HEK293 (cell line): Measurements from ENCODE around the gene MAML2.

ENCODE experiments used
- CTCF ChIA-PET: fragments of 350-600 bp; formaldehyde crosslinking; extraction: SDS; loops from one replicate; lab custom pipeline; 2021; ENCODE audit warnings: antibody characterized with exemption; lab: Yijun Ruan, JAX
- POLR2A ChIA-PET: fragments of 300-600 bp; formaldehyde crosslinking; extraction: SDS; loops from one replicate; lab custom pipeline; 2020; ENCODE audit warnings: antibody characterized with exemption, inconsistent platforms; lab: Yijun Ruan, JAX
- H3K27ac ChIP-seq: fragments of 200-500 bp; sonication (Bioruptor generic); 2 replicates; pipeline ENCODE4 v1.5.1; 2014; ENCODE audit warnings: low read depth, low read length, control low read depth, inconsistent platforms; ENCODE audit errors: extremely low read depth
- H3K36me3 ChIP-seq, 2 experiments: fragments of 200-500 bp in 1 of 2; sonication (Bioruptor generic) in 1 of 2; 1 replicate in 1 of 2; 2 replicates in 1 of 2; pipeline ENCODE4 v1.5.1; 2014 to 2017; ENCODE audit warnings: inconsistent platforms in 2 of 2, low read length in 2 of 2; ENCODE audit not compliant: control insufficient read depth in 2 of 2, insufficient read depth in 1 of 2
- H3K4me1 ChIP-seq: fragments of 200-500 bp; sonication (Bioruptor generic); 2 replicates; pipeline ENCODE4 v1.5.1; 2014; ENCODE audit warnings: mild to moderate bottlenecking, low read length, inconsistent platforms; ENCODE audit not compliant: control insufficient read depth, insufficient read depth
- H3K4me3 ChIP-seq: 2 replicates; pipeline ENCODE4 v1.5.1; 2011; ENCODE audit warnings: low read depth, mild to moderate bottlenecking, control low read depth, low read length, moderate library complexity
- H3K9me3 ChIP-seq: fragments of 200-500 bp; sonication (Bioruptor generic); 2 replicates; pipeline ENCODE4 v1.5.1; 2014; ENCODE audit warnings: low read depth, low read length, inconsistent platforms; ENCODE audit not compliant: control insufficient read depth, insufficient read depth
- BCL6B ChIP-seq: fragments of 450-650 bp; formaldehyde crosslinking; IDR thresholded peaks from 2 replicates; pipeline ENCODE4 v1.5.1; 2017; ENCODE audit warnings: missing biosample characterization, missing genetic modification characterization
- HOXD13 ChIP-seq: sonication (generic); formaldehyde crosslinking; IDR thresholded peaks from 2 replicates; pipeline ENCODE4 v1.8.0; 2022; ENCODE audit warnings: missing genetic modification reagents, borderline replicate concordance
- INSM2 ChIP-seq: fragments of 450-650 bp; formaldehyde crosslinking; IDR thresholded peaks from 2 replicates; pipeline ENCODE4 v1.5.1; 2016; ENCODE audit warnings: missing biosample characterization, missing genetic modification characterization
- KLF7 ChIP-seq: fragments of 450-650 bp; formaldehyde crosslinking; IDR thresholded peaks from 2 replicates; pipeline ENCODE4 v1.5.1; 2016; ENCODE audit warnings: missing biosample characterization, missing genetic modification characterization, borderline replicate concordance
- KLF8 ChIP-seq: fragments of 450-650 bp; formaldehyde crosslinking; IDR thresholded peaks from 2 replicates; pipeline ENCODE4 v1.5.1; 2016; ENCODE audit warnings: missing biosample characterization, missing genetic modification characterization
- KLF9 ChIP-seq: fragments of 450-650 bp; formaldehyde crosslinking; IDR thresholded peaks from 2 replicates; pipeline ENCODE4 v1.5.1; 2016; ENCODE audit warnings: missing biosample characterization, missing genetic modification characterization, low read depth
- MZF1 ChIP-seq: fragments of 450-650 bp; formaldehyde crosslinking; IDR thresholded peaks from 2 replicates; pipeline ENCODE4 v1.5.1; 2017; ENCODE audit warnings: missing biosample characterization, missing genetic modification characterization, borderline replicate concordance
- TCF7L2 ChIP-seq: IDR thresholded peaks from 2 replicates; pipeline ENCODE4 v1.6.1; 2011; ENCODE audit warnings: low read depth, mild to moderate bottlenecking, inconsistent platforms, low read length, moderate library complexity, borderline replicate concordance
- ZFP37 ChIP-seq: fragments of 450-650 bp; formaldehyde crosslinking; IDR thresholded peaks from 2 replicates; pipeline ENCODE4 v1.5.1; 2016; ENCODE audit warnings: missing biosample characterization, missing genetic modification characterization
- ZNF155 ChIP-seq: fragments of 450-650 bp; formaldehyde crosslinking; IDR thresholded peaks from 2 replicates; pipeline ENCODE4 v1.5.1; 2016; ENCODE audit warnings: missing biosample characterization, missing genetic modification characterization
- ZNF214 ChIP-seq: fragments of 450-650 bp; formaldehyde crosslinking; IDR thresholded peaks from 2 replicates; pipeline ENCODE4 v1.5.1; 2017; ENCODE audit warnings: missing biosample characterization, mild to moderate bottlenecking, missing genetic modification characterization, borderline replicate concordance
- ZNF223 ChIP-seq: fragments of 450-650 bp; formaldehyde crosslinking; IDR thresholded peaks from 2 replicates; pipeline ENCODE4 v1.5.1; 2016; ENCODE audit warnings: missing biosample characterization, missing genetic modification characterization
- ZNF248 ChIP-seq: fragments of 450-650 bp; formaldehyde crosslinking; IDR thresholded peaks from 2 replicates; pipeline ENCODE4 v1.5.1; 2017; ENCODE audit warnings: missing biosample characterization, missing genetic modification characterization
- ZNF274 ChIP-seq, 2 experiments: fragments of 200-500 bp in 1 of 2; fragments of 450-650 bp in 1 of 2; sonication (Bioruptor generic) in 1 of 2; formaldehyde crosslinking in 1 of 2; IDR thresholded peaks; 2 replicates each; pipeline versions ENCODE4 v1.5.1 to v1.6.1; 2014 to 2016; ENCODE audit warnings: borderline replicate concordance in 1 of 2, inconsistent platforms in 1 of 2, low read length in 1 of 2, missing biosample characterization in 1 of 2, missing genetic modification characterization in 1 of 2
- ZNF48 ChIP-seq: fragments of 450-650 bp; formaldehyde crosslinking; IDR thresholded peaks from 2 replicates; pipeline ENCODE4 v1.5.1; 2016; ENCODE audit warnings: missing biosample characterization, missing genetic modification characterization
- ZNF629 ChIP-seq: fragments of 450-650 bp; formaldehyde crosslinking; IDR thresholded peaks from 2 replicates; pipeline ENCODE4 v1.5.1; 2017; ENCODE audit warnings: missing biosample characterization, missing genetic modification characterization
- ZNF776 ChIP-seq: fragments of 450-650 bp; formaldehyde crosslinking; IDR thresholded peaks from 2 replicates; pipeline ENCODE4 v1.5.0; 2017; ENCODE audit warnings: missing biosample characterization, missing genetic modification characterization, borderline replicate concordance
- ZNF792 ChIP-seq: fragments of 450-650 bp; formaldehyde crosslinking; IDR thresholded peaks from 2 replicates; pipeline ENCODE4 v1.5.1; 2016; ENCODE audit warnings: missing biosample characterization, missing genetic modification characterization

MAML2 gene

GRCh38 chr11:95968585-95968984 lies 374.4 kb downstream of the MAML2 start (continued):
- TF ChIP-seq KLF8 (tag by site-specific recombination), result no peak
- TF ChIP-seq, all 188 proteins: peak for 0

GRCh38 chr11:95964281-95964680 lies 378.7 kb downstream of the MAML2 start:
- CTCF ChIA-PET, result no interaction called here
- Histone ChIP-seq H3K36me3 (no peaks in the 10 kb centered on the region), H3K27ac (no peak overlapping the region), H3K4me1 (no peaks in the 10 kb centered on the region), H3K9me3 (no peaks in the 10 kb centered on the region), H3K4me3 (no peak overlapping the region)
- no peak for TF ChIP-seq ZNF48 (tag by site-specific recombination)
- POLR2A ChIA-PET, result no interaction called here

- POLR2A ChIA-PET, result no interaction called here
- TF ChIP-seq ZNF776 (tag by site-specific recombination) (no peak), ZNF274 (IDR thresholded peaks at IDR 0.05; ENCODE audit: low read length) (no peak), ZNF274 (tag by site-specific recombination; IDR thresholded peaks at IDR 0.05; ENCODE audit: borderline replicate concordance) (no peak), KLF7 (tag by site-specific recombination) (no peak), INSM2 (tag by site-specific recombination) (no peak), MZF1 (tag by site-specific recombination) (no peak), ZNF223 (no peak), ZNF248 (tag by site-specific recombination) (no peak), ZNF629 (no peak), ZFP37 (tag by site-specific recombination) (no peak), KLF9 (tag by site-specific recombination) (no peak)
- Histone ChIP-seq H3K4me1 (no peaks in the 10 kb centered on the region), H3K4me3 (no peak overlapping the region), H3K36me3 (no peaks in the 10 kb centered on the region), H3K9me3 (no peaks in the 10 kb centered on the region), H3K27ac (no peak overlapping the region)
- CTCF ChIA-PET, result no interaction called here
Observed at GRCh38 chr11:95961758-95962157, 381.2 kb downstream of the MAML2 start.

GRCh38 chr11:95950905-95951304 lies 392.1 kb downstream of the MAML2 start:
- ChIA-PET POLR2A (no interaction called here), CTCF (interaction anchor here (0.7 kb wide), 1 partner anchor 26 kb away, joined by 3 read pairs; no protein-coding TSS in a partner anchor)
- H3K36me3 ChIP-seq, result no peaks in the 10 kb centered on the region
- H3K27ac ChIP-seq, result no peak overlapping the region
- H3K4me1 ChIP-seq, result no peaks in the 10 kb centered on the region
- no peak for TF ChIP-seq HOXD13 (CRISPR knock-in tag)
- no peak for TF ChIP-seq ZNF223
- no peak for TF ChIP-seq ZNF792 (tag by site-specific recombination)
- no peak for TF ChIP-seq ZNF155
- no peak for TF ChIP-seq TCF7L2
- no peak for TF ChIP-seq BCL6B (tag by site-specific recombination)
- no peak for TF ChIP-seq ZNF214
- H3K4me3 ChIP-seq, result no peak overlapping the region
- no peaks in the 10 kb centered on the region for H3K9me3 ChIP-seq
